ENCODE data around the gene TANC1.
"Not testable (repeated sequence)": the region's sequence is repeated elsewhere in the genome, so short reads cannot be mapped to it uniquely, and the experiment has no call there.

TANC1 gene

DNA sequence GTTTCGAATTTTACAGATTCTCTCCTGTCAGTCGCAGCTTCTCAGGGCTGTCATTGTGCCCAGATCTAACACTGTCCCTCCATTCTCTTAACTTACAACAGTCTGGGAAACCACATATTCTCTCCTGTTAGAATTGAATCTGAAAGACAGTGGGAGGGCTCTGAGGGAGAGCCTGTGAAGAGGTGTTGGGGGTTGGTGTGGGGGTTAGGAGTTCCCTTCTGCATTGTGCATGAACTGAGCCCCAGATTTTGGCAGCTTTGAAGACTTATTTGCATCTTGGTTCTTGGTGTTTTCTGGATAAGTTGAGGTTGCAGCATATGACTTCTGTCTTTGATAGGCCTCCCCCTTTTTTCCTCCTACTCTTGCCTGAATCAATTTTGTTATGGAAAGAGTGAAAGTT is 64.1 kb downstream of the TANC1 start:
- DNase-seq: no peak

DNA sequence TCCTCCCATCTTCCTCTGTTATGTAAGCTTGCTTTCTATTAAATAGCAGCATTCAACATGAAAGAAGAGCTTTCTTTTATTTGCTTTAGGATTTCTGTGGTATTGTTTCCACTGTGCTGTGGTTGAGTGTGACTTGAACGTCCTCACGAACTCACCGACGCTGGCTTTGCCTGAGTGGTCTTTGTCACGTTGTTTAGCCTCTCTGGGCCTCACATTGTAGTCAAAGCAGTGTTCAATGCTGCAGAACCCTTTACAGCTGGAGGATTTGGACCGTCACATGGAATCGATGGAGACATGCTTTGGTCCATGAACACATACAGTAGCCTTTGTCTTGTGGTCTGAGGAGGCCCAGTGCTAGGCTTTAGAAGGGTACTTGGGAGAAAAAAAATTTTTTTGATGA is 66.3 kb downstream of the TANC1 start:
- DNase-seq: no peak

DNA sequence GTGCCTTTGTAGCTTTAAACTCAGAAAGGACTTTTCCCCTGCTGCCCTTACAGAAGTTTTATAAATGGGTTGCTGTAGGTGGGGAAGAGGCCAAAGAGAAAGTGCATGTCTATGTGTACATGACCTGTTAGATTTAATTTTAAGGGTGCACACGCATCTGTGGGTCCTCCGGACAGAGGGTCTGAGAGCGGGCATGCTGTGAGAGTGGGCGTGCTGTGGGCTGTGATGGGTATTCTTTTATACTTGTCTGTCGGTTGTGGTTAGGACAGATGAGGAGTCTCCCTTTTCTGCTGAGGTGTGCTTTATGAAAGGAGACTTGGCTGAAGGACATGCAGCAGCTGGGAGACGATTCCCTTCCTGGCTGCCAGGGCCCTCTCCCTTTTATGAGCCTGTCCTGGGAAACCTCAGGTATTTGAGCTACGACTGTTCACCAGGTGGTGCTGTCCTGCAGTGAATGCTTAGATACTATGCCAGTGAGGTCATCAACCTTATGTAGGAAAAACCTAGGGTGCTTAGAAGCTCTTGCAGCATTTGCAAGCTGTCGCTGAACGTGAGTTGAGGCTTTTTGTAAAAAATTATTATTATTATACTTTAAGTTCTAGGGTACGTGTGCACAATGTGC is 67.5 kb downstream of the TANC1 start:
- peak; percentile 6 for DNase-seq

DNA sequence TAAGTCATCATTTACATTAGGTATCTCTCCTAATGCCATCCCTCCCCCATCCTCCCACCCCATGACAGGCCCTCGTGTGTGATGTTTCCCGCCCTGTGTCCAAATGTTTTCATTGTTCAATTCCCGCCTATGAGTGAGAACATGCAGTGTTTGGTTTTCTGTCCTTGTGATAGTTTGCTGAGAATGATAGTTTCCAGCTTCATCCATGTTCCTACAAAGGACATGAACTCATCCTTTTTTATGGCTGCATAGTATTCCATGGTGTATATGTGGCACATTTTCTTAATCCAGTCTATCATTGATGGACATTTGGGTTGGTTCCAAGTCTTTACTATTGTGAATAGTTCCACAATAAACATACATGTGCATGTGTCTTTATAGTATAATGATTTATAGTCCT is 68.0 kb downstream of the TANC1 start:
- DNase-seq: not testable (repeated sequence)

DNA sequence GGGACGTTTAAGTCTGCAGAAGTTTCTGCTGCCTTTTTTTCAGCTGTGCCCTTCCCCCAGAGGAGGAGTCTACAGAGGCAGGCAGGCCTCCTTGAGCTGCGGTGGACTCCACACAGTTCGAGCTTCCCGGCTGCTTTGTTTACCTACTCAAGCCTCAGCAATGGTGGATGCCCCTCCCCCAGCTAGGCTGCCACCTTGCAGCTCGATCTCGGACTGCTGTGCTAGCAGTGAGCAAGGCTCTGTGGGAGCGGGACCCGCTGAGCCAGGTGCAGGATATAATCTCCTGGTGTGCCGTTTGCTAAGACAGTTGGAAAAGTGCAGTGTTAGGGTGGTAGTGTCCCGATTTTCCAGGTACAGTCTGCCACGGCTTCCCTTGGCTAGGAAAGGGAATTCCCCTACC is 72.9 kb downstream of the TANC1 start:
- DNase-seq: not testable (repeated sequence)

DNA sequence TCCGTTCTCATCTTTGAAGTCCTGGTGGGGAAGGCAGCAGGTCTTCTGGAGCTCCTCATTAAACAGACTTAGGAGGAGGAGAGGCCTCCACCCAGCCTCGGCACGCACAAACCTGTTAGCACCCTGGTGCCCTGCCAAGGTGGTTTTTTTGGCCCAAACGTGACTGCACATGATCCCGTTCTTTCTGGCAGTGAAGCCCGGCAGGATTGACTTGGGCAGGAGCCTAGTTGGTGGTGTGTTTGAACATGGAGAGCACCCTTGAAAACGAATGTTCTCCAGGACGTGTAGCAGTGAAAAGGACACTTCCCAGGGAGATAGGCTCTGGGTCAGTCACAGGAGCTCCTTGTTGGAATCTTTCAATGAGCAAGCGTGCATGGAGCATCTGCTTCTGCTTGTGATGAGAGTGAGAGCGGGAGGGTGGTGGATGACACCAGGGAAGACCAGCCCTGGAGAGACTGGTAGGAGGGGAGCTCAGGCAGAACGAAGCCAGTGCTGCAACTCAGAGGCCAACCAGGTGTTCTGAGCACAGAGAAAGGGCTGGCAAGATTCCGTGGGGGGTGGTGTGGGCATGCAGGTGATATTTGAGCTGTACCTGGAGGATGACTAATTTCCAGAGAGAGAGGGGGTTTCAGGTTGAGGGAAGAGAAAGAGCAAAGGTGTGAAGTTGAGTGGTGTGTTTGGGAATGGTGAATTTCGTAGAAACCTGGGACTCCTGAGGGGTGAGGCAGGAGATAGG is 73.8 kb downstream of the TANC1 start:
- no peak for DNase-seq

DNA sequence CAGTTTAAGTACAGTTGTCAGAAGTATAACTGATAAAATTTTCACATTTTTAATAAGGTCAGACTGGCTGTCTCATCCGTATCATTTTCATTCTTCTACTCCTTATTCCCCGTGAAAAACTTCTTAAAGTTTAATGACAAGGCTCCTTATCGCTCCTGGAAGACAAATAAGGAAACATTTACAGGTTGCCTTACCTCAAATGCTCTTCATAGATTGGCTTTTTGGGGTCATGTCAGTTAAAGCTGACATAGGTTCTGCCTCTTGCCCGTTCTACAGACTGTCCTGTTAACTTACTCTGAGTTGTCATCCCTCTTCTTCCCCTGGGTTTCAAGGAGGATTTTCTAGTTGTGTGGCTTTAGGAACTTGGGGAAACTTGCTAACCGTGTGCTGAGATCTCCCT is 75.3 kb downstream of the TANC1 start:
- DNase-seq: no peak

DNA sequence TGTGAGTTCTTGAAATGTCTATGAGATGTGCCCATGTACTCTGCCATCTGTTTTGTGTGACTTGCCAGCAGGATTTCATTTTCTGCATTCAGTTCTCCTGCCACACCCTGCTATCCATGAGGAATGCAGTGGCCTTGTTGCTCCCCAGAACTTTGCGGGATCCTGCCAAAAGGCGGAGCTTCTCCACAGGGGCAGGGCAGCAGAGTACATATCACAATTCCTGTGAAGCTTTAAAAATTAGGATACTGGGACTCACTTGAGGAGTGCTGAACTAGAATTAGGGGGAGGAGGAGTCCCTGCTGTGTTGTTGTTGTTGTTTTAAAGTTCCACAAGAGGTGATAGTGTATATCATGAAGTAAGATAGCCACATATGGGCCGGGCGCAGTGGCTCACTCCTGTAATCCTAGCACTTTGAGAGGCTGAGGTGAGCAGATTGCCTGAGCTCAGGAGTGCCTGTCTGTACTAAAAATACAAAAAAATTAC is 76.4 kb downstream of the TANC1 start:
- no peak for DNase-seq

DNA sequence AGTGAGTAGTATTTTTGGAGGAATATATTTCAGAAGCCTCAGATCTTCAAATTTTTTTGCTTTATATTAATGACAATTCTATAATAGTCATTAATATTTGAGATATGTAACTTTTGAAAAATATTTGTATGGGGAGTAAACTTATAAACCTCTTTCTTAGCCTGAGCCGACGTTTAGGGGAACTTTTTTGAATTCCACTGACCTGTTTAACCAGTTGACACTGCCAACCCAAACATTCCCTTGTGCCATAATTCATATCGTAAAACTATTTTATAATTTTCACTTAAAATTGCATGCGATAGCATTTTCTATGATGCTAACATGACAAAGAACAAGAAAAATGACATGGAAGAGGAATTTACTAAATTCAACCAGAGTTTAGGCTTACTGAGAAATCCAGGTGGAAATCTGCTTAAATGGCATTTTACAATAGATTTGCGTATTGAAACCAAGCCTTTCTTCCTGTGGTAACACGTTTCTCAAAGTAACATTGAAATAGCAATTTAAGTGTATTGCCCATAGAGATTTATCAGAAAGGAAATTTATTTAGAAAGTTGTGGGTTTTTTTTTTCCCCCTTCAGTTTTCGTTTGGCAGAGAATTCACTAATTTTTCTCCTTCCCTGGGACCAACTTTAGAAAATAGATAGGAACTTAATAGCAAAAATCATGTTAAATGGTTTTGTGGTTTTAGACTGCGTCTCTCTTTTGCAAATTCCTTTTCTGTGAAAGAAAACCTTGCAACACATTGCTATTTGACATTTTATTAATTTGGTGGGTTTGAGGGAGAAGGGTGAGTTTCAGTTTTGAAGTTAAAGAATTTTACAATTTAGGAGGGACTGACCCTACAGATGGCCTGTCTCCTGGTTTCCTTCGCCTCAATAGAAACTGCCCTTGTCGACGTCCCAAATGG is 77.4 kb downstream of the TANC1 start:
- no peak for DNase-seq

DNA sequence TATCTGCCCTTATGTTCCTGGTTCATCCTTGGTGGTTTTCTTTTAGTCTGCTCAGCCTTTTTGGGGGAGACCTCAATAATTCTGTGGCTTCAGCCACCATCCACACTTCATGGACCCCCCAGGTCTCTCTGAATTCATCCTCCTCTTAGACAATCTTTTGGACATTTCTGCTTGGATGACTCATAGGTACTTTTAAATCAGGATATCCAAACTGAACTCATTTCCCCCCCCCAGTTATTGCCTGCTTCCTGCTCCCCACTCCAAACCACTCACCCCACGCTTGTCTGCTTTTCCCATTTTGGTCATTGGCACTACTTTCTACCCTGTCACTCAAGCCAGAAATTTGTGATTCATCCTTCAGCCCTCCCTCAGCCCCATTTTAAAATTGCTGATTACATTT is 78.5 kb downstream of the TANC1 start:
- no peak for DNase-seq

DNA sequence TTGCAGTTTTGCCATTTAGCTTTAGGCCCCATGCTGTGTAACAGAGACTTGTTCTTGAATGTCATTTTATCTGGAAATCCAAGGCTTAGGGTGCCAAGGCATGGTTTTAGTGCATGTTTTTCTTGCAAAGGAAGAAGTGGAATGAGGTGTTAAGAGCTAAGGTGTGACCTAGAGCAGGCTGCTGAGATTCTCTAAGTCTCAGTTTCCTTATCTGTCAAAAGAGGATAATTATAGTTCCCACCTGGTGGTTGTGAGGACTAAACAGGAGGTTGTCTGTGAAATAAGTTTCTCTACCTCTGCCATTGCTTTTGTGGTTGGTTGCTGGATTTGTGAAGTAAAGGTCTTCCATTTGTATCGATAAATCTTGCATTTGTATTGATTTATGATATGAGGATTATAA is 82.0 kb downstream of the TANC1 start:
- no peak for DNase-seq

DNA sequence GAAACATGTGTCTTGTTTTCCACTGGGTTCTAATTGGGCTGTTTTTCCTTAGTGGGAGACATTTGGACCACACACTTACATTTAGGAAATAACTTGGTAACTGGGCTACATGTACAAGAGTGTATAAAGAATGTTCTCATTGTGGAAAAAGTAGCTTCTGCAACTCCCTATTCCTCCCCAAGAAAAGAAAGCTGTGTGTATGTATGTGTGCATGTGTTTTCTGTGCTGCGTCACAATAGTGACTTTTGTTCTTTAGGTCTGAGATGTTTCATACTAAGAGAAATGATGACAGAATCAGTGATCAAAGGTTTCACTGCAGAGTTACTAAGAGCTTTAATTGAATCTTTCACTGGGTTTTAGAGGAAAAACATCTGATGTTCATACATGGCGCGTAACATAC is 82.7 kb downstream of the TANC1 start:
- no peak for DNase-seq

DNA sequence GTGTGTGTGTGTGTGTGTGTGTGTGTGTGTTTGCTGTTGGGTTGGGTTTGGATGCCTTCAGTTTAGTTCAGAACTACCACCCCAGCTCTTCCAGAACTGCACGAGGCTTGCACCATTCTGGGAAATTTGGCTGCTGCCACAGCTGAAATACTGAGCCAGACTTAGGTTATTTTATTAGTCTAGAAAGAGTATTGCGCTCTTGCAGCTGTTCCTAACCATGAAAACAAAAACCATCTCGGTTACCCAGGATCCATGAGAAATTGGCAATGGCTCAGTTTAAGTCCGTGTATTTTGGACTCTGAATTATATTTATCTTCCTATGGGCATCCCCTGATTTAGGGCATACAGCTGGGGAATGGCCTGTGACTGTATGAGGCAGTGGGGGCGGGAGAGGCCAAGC is 83.2 kb downstream of the TANC1 start:
- DNase-seq: no peak

DNA sequence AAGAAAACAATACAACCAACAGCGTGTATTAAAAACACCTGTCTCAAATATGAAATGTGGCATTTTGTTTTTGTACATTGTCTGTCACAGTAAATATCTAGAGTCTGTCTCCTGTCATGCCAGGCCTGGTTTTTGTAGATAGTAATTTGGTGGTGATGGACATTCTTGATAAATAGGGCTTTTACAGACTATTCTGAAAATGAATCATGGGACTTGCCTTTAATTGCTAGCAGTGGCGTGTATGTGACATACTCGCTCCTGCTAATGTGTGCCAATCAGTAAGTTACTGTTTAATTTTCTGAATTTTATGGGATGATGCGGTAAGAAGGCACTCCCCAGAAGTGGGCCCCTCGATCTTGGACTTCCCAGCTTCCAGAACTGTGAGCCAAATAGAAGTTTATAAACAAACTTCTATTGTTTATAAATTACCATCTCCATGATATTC is 83.7 kb downstream of the TANC1 start:
- no peak for DNase-seq

DNA sequence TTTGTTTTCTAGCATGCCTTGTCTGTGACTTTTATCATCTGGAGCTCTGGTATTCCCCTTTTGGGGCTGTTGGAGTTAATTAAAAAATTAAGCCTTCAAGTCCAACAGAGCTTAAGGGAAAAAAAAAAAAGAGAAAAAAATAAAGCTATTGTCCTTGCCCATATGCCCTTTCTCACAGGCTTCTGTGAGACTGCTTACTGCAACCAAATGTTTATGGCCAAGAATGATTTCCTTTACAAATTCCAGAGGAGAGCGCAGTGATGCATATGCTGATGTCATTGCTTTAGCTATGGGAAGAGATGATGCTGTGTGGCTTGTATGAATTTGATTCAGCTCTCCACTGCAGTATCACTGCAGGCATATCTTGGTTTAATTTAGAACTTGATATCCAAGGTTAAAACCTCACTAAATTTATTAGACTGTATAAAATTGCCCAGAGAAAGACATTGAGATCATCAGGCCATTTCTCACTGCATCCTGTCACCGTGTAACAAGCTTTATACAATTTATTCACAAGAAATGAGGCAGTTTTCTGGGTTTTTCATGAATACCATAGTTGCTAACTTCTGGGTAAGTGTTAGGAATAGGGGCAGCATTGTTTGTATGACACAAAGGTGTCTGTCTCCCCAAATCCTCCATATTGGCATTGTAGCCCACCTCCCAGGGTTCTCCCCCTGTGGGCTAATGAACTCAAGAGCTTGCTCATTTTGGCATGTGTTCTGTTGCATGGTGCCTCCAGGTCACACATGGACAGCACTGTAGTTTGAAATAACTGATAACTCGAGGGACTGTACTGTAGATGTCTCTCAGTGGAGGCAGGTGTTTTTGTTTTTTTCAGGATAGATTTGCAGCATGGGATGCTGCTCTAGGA is 85.0 kb downstream of the TANC1 start:
- DNase-seq: no peak

DNA sequence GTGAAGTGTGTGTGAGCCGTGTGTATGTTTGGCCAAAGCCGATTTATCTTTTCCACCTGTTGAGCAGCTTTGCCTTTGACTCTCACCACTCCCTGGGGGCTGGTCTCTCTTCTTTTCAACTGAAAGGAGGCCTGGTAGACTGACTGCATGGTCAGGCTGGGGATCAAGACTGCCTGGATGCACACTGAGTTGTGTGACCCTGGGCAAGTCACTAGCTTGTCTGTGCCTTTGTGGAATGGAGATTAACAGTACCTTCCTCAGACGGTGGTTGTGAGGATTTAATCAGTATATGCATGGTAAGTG is 85.5 kb downstream of the TANC1 start:
- no peak for DNase-seq

DNA sequence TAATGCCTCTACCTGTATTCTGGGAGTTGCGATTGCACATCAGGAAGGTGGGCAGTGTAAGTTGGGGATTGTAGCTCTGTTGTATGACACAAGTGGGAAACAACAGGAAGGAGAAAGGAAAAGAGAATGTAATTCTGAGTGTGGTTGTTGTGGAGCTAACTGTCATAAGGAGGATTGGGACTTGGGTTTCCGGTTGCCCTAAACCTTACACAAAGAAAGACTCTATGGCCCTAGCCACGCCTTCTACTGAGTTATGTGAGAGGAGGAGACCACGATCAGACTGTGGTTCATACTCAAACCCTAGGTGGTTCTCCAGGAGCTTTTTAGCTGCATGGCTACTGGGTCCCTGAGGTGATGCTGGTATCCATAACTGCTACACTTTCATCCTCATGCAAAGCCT is 86.5 kb downstream of the TANC1 start:
- no peak for DNase-seq

DNA sequence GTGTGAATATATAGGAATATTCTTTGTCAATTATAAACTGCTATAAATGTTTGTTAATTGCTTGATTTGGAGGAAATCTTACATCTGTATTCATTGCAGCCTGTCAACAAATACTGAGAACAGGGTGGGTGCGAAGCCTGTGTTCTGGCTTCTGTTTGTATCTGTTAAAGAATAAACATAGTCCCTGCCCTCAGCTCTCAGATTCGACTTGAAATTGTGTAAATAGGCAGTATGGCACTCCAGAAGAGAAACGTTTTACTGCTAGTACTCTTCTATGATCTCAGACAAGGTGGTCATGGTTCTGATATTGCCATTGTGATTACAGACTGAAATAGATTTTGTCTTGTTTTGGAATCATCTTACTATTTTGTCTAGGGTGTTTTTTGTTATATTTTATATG is 92.1 kb downstream of the TANC1 start:
- DNase-seq: no peak

DNA sequence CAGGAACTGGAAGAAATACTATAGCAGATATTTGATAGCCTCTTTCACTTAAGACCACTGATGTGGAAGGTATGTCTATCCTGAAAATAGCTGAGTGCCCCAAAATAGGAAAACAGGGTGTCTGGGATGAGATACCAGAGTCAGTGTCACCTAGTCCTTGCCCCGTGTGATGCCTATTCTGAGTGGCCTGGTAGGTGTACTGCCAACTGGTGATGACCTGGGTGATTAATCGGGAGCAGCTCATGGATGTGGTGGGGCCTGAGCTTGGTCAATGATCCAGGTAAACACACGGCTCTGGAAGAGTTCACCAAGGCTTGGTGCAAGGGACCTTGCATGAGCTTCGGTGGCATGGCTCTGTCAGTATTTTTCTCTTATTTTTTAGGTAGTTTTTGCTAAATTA is 95.2 kb downstream of the TANC1 start:
- no peak for DNase-seq

DNA sequence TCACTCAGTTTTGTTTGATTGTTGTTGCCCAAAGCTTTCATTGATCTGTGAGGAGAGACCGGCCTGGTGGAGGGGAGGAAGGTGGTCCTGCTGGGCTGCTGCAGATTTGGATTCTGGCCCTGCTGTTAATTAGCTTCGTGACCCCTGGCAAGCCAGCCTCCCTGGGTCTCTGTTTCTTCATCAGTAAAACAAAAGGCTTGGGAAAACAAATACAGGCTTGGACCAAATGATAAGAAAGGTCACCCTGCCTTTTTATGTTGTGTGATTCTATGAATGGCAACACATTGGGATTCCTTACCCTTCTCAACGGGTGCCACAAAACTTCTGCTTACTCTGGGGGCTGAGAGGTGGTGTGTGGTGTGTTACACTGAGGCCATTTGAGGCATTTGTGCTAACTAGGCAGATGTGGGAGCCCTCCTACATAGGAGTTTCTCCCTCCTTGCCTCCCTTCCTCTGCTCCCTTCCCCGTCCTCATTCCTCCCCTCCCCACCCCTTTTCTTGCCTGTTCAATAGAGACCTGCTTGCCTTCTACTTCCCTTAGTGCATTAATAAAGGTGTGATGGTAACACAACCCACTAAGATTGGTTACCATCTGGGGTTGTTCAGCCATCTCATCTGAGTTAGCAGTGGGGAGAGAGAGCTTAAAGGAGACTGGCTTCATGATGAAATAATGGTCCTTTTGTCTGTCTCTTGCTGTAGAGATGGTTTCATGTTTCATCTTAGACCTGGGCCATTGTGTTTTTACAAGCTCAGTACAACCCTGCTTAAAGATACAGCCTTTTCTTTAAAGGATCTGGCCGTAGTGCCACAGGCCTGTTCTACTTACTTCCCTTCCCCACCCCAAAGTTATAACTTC is 96.2 kb downstream of the TANC1 start:
- DNase-seq: no peak

DNA sequence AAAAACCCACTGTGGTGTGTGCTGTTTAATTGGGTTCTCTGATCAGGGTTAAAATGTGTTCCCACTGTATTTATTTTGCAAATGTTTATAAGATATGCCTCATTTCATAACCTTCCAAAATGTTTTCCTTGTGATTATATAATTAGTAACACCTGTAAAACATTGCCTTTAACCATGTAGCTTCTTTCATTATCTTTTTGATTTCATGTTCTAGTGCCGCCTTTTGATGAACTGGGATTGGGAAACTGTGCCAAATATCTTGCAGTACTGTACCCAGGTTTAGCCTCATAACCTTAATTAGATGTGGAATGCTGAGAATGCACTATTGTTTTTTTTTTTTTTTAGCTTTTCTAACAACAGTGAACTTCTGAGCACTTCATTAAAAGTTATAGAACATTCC is 96.9 kb downstream of the TANC1 start:
- DNase-seq: no peak

DNA sequence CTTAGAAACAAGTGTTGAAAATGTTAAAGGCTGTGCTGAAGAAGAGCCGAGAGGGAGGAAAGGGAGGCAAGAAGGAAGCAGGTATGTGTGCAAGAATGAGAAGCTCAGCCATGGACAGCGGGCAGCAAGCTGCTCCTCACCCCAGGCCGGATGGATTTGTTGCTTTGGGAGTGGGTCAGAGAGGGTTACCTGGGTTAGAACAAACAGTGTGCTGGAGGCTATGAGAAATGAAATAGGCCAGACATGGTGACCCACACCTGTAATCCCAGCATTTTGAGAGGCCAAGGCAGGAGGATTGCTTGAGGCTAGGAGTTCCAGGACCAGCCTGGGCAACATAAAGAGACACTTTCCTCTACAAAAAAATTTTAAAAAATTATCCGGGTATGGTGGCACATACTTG is 97.5 kb downstream of the TANC1 start:
- no peak for DNase-seq
